Measurements from ENCODE around the gene LRFN4.

LRFN4 gene

DNA sequence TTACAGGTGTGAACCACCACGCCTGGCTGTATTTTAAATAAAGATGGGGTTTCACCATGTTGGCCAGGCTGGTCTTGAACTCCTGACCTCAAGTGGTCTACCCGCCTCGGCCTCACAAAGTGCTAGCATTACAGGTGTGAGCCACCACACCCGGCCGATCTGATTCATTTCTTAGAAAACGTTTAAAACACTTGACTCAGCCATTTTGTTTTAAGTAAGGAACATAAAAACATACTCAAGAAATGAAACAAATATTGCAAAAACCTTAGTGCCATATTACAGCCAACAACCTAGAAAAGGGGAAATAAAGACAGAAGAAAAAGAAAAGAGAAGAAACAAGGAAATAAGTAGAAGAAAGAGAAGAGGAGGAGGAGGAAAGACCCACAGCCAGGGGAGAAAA, 17.4 kb downstream of the LRFN4 start:
- no peak for DNase-seq

DNA sequence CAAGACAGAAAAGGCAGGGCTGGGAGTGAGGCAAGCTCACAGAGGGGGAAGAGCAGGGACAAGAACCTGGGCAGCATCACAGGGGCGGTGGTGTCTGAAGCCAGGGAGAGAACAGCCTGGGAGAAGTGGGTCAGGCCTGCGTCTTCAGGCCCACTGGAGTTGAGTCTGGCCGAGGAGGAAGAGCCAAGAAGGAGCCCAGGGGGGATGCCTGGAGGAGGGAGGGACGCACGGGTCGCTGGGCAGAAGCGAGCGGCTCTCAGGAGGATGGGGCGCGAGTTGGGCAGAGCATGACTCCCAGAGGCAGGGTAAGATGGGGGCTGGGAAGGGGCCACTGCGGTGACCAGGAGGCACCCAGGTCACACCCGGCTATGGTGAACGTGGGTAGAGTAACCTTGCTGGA, 18.5 kb downstream of the LRFN4 start:
- DNase-seq: no peak

DNA sequence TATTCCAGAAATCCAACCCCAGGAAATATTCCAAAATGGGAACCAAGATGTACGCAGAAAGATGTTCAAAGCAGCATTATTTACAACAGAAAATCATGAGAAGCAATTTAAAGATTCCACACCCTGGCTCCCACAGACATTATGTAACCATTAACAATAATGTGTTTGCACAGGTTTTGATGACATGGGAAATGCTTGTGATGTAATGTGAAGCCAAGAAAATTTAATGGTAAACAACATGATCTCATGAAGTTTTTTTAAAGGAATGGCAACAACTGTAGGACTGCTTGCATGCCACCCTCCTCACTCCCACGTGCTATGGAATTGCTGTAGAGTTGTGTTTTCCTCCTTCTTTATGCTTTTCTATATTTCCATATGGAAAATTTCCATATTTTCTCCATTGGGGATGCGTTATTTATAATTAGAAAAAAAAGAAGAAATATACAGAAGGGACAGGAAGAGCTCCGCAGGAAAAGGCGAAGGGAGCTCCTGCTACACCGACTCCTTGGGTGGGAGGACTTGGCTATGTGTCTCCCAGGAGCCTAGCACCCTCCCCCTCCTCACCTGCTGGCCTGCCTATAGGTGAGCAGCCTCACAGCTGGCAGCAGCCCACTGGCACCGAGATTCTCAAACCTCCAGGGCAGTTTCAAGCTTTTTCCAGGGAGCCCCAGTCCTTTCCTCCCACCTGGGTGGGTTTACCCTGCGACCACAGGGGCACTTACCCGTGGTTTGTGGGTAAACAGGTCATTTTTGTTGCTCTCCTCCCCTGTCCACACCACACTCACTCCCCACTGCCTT, 20.9 kb downstream of the LRFN4 start:
- no peak for DNase-seq

- no peak for DNase-seq
These were observed 21.6 kb downstream of the LRFN4 start for GRCh38 chr11:66878474-66878873.

DNA sequence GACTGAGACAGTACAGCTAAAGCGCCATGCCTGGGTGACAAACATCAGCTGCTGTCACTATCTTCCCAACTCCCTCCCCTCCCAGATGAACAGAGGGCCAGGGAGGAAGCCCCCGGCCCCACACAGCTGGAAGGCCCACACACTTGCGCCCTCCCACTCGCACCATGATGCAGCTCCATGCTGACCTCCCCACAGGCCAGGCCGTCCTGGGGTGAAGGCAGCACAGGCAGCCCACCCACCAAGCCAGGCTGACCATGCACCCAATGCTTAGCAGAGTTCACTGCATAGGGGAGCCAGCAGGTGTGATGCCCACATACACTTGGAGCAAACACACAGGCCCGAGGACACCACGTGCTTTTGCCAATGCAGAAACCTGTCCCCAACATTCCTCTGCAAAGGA, 22.1 kb downstream of the LRFN4 start:
- no peak for DNase-seq

- DNase-seq: no peak
These were observed 22.7 kb downstream of the LRFN4 start for GRCh38 chr11:66879583-66879982.

GRCh38 chr11:66879999-66880398, 23.1 kb downstream of the LRFN4 start:
- no peak for DNase-seq

DNA sequence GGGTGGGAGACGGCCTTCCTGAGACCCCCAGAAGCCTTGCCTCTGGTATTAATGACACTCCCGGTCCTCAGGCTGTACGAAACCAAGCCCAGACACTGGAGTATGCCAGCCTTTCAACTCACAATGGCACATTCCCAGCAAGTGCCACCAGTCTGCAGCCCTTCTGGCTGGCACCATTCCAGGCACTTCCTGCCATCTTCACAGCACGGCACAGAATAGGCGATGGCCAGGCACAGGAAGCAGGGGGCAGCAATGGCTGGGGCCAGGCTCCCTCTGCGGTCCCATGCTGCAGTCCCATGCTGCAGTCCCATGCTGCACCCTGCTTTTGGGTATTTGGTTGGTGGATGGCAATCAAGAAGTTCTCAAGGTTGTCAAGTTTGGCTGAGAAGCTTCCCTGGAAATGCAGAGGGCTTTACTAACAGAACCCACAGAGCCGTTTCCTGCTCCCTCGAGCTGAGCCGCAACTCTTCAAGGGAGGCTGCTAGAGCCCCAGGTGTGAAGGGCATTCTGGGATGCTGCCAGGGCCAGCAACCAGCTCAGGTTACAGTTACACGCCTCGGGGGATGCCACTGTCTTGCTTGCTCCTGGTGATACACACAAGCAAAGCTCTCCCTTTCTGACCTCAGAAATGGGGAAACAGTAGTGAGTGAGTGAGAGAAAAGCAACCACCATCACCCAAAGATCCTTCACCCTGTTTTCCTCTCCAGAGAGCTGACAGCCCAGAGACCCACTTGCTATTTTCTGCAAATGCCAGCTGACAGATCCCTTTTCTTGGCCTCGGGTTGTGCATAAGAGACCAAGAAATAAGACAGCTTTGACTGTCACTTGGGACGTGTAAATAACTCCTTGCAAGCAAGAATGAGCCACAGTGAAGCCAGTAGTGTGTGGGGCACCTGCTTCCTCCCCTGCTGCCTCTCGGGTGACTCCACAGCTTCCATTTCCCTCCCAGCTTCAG, 23.9 kb downstream of the LRFN4 start:
- DNase-seq: no peak

GRCh38 chr11:66881451-66881835, 24.6 kb downstream of the LRFN4 start:
- DNase-seq: no peak

GRCh38 chr11:66881927-66882452, 25.1 kb downstream of the LRFN4 start:
- no peak for DNase-seq

DNA sequence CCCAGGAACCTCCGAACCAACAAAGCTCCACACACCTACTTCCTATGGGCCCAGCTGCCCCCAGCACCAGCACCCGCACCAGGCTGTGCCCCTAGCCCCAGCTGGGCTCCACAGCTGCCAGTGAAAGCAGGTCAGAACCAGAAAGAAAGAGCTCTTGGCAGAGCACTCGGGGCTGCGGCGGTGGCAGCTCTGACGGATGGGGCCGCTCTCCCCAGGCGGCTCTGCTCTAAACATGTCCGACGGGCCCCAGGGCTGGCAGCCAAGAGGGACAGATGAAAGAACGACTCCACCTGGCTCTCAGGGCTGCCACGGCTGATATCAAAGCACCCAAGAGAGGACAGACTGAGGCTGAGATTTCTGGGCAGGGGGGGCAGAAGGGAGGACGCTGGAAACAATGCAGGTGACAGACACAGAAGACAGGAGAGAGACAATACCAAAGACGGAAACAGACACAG, 25.7 kb downstream of the LRFN4 start:
- DNase-seq: no peak

DNA sequence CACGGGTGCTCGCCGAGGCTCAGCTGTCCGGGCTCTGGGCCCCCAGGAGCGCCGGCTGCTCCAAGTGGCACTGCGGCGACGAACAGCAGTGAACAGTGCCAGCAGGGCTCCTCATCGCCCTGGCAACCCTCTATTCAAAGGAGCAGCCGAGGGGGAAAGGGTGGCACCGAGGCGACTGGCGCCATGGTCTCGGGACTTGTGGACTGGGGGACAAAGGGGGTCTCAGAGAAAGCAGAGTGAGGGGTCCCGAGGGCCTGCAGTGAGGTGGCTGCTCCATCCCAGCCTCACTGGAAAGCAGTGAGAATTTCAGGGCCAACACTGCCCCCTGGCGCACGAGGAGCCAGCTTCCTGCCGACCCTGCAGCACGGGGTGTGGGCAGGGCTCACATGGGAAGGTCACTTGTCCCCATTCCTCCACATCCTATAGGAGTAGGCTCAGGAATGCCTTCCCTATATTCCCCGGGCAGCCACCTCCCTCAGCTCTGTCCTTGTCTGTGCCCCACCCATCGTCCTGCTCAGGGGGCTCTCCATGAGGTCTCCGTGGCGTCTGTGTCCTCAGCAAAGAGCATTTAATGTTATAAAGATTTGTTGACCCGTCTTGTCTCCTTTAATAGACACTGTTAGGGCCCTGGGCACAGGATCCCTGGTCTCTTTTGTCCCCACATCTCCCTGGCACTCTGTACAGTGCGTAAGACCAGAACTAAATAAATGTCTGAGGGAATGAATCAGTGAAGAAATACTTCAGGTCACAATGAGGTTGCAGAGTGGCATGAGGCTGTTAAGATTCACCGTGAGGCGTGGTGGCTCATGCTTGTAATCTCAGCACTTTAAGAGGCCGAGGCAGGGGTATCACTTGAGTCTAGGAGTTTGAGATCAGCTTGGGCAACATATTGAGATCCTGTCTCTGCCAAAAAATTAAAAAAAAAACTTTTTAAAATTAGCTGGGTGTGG, 26.4 kb downstream of the LRFN4 start:
- no peak for DNase-seq

DNA sequence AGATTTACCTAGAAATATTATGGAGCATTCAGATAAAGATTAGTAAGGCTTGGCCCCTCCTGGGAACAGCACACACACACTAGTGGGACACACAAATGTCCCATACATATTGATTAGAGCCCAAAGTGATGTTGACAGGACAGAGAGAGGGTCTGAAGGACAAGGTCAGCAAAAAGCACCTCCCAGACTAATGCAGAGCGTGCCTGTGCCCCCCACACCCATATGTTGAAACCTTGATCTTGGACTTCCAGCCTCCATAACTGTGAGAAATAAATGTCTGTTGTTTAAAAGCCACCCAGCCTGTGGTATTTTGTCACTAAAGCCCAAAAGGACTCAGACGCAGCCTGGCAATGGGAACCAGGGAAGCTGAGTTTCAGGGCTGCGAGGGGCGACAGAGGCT, 27.6 kb downstream of the LRFN4 start:
- no peak for DNase-seq

DNA sequence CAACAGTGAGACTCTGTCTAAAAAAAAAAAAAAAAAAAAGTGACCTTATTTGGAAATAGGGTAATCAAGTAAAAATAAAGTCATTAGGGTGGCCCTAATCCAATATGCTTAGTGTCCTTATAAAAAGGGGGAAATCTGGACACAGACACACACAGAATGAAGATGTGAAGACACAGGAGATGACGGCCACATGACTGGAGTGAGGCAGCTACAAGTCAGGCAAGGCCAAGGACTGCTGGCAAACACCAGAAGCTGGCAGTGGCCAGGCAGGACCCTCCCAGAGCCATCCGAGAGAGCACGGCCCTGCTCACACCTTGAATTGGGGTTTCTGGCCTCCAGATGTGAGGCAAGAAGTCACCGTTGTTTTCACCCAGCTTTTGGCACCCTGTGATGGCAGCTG, 28.6 kb downstream of the LRFN4 start:
- no peak for DNase-seq

GRCh38 chr11:66885950-66886440, 29.1 kb downstream of the LRFN4 start:
- DNase-seq: no peak

DNA sequence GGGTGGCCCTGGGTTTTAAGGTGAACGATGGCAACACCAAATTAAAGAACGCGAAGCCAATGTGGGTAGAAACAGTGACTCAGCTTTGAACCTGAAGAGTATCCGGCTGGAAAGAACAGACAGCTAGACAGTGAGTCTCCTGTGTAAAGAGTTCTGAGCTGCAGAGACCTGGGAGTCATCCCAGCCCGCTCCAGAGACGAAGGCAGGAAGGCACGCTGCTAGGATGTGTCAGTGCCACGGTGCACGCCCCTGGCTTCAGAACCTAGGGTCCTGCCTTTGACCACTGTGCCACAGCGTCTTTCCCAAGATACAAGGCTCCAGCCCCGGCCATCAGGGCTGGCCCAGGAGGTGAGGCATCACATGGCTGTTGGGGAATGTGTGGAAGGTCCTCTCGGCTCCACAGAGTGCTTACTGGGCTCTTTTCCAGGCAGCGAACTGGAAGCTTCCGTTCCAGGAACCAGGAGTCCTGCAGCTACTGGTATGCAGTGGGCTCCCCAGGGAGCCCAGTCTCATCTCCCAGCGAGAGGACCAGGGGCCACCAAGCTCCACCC, 29.9 kb downstream of the LRFN4 start:
- DNase-seq: no peak

DNA sequence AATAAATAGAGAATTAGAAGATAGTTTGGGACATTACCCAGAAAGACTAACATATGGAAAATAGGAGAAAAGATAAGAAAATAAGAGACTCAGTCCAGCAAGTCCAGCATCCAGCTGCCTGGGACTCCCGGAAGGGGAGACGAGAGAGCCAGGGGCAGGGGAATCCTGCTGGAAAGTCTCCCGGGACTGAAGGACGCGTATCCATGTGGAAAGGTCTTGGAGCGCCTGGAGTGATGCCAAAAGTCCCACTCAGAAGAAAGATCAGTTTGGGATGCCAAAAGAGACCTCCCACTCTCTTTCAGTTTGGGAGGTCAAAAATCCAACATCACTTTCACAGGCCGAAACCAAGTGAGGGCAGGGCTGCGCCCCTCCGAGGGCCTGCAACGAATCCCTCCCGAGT, 30.7 kb downstream of the LRFN4 start:
- no peak for DNase-seq

DNA sequence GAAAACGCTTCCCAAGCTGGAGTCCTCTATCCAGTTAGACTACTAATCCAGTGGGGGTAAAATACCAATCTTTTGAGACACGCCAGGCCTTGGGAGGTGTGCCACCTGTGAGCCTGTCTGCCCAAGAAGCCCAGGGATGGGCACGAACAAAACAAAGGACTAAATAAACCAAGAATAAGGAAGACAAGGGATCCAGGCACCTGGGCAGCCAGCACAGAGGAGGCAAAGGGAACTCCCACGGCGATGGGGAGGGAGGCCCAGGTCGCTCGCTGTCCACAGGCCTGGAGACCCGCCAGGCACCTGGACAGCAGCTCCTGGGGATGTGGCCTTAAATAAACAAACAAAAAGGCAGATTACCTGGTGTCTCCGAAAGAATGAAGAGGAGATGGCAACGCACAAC, 31.4 kb downstream of the LRFN4 start:
- no peak for DNase-seq

GRCh38 chr11:66889960-66890359, 33.1 kb downstream of the LRFN4 start:
- DNase-seq: no peak

- DNase-seq: peak; percentile 24
These were observed 35.2 kb downstream of the LRFN4 start for GRCh38 chr11:66891851-66892660.

GRCh38 chr11:66892911-66893310, 36.0 kb downstream of the LRFN4 start:
- no peak for DNase-seq

Measured in GDM1 (cell line).